Measurements from ENCODE around the gene CRABP2.

CRABP2 gene

DNA sequence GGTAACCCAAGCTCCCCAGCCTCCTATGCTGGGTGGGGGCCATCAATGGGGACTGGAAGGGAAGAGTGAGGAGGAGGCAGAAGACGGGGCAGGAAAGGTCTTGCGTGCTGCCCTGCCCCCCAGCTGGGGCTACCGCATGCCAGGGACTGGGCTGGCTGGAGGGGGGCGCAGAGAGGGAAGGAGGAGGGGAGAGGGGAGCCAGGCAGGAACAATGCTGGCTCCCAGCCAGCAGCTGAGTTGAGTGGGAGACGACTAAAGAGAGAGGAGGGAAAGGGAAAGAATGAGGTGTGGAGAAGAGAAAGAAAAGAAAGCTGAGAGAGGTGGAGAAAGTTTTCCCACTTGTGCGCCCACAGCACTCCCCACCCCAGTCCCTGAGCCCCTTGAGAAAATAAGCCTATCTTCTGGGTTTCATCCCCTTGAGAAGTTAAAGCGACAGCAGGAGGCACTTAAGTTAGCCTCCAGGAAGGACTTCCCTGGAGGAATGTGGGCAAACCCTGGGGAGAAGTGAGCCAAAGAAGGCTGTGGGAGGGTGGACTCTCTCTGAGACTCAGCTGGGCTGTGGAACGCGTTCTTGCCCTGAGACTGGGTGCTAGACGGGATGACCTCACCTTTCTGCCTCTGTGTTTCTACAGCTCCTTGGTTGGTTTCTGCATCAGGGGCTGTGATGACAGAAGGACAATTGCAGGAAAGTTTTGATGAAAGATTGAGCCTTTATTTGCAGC is 15.3 kb downstream of the CRABP2 start:
- DNase-seq (ENCODE audit: low spot score) = no peak

DNA sequence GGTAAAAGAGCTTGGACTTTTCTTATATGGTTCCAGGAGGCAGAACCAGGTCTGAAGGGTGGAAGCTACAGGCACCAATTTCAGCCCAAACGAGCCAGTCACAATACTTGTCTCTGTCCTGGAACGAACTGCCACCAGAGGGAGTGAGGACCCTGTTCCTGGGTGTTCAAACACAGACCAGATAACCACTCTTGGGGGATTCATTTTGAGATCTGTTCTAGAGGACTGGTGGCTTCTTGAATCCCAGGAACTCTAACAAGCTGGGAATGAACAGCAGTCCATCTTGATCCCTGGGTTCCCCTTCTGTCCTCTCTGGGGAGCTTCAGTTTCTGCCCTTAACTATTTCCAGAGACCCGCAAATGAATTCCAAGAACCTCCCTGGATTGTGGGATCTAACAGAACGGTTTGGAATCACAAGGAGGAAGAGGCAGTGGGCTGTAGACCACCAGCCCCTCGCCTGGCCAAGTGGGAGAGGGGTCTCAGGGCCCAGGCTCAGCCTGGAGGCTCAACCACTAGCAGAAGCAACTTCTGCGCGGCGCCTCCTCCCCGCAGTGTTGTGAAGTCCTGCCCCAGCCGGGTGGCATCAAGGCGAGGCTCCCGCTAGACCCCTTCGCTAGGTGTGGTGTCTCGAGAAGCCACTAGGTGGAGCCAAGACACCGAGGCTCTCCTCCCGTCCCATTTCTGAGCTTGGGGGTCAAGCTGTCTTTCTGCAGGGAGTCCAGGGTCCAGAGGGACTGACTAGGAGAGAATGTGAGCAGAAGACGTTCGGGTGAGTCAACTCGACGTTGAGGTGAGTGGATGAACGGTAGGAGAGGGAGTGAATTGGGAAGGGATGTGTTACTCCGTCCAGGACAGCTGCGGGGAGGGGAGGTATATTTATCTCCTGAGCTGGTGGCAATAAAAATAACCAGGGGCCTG is 16.1 kb downstream of the CRABP2 start:
- DNase-seq (ENCODE audit: low spot score) = peak; percentile 91

DNA sequence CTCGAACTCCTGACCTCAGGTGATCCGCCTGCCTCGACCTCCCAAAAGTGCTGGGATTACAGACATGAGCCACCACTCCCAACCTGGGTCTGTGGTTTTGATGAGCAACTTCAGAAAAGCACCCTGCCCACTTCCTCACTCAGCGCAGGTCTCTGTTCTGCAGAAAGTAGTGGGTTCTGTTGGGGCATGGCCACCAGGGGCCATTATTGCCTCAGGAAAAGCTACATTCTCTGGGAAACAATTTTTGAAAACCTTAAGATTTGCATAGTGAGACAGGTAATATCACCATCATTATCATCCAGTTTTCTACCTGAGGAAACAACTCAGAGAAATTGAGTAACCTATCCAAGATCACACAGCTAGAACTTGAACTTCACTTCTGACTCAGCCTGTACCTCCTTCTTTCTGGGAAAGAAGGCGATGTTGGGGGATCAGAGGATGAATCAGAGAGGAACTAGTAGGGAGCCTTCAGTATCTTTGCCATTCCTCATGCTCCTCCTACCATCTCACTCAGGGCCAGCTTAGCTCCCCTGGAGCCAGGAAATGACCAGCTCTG is 21.1 kb downstream of the CRABP2 start:
- peak; percentile 53 for DNase-seq (ENCODE audit: low spot score)

- no peak for DNase-seq (ENCODE audit: low spot score)
Observed at GRCh38 chr1:156682166-156682890, 23.1 kb downstream of the CRABP2 start.

DNA sequence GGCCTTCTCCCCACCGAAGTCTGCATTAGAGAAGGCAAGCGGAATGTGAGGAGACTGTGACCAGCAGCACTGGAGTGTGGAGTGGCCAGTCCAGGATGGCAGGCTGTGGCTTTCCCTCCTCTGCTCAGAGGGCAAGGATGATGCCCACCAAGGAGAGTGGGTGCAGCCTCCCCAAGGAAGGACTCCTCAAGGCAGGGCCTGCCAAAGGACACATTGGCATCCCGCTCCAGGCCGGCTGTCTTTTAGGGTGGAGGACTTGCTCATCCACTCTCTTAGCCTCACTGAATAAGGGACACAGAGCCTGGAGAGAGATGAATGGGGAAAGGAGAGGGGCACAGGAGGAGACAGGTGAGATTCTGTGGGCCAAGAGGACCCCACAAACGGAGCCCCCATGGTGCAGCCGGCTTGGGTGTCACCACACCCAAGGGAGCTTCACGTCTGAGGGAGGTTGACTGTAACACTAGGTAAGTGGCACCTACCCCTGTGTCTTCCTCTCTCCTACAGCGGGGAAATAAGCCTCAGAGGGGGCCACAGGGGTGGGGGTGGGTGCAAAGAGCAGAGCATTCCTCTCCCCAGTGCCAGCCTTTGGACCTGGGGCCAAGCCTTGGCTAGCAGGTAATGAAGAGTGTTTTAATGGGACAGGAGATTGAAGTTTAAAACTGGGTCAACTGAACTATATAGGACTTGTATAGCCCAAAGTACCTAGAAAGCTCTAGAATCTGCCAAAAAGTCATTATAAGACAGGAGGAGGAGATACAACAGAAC is 24.0 kb downstream of the CRABP2 start:
- DNase-seq (ENCODE audit: low spot score) = no peak

GRCh38 chr1:156680056-156680455 is 25.3 kb downstream of the CRABP2 start:
- no peak for DNase-seq (ENCODE audit: low spot score)

DNA sequence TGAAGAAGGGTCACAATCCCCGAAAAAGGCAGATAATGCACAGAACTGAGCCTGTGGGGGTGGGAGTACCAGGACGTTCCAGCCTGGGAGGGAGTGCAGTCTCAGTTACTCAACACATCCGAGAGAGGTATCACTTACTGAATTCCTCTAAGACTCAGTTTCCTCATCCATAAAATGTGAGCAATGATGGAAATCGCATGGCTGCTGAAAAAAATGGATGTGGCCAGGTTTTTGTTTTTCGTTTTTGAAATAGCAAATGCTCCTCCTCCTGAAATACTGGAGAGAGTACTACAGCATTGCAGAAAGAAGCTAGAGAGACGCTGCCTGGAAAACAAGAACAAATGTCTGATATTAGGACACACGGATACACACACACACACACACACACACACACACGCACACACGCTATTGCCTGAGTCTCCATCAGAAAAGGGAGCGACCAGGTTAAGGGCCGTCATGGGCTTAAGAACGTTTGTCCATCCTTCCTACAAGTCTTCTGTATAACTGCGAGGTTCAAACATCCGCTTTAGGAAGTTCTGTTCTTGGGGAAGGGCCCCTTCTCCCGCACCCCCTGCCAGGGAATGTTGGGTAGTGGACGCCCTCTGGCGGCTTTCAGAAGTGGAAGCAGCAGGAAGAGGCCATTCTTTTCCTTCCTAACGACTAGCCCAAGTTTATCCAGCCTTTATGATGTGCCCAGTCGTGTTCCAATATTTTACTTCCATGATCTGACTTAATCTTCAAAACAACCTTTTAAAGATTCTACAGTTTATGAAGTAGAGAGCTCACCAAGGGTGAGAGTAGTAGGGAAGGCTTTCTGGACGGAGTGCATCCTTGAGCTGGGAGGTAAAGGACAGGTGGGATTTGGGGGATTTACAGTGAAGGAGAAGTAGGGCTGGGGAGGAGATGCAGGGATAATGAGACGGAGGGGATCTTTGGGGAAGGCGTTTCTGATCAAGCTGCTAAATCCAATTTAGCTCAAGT is 27.5 kb downstream of the CRABP2 start:
- DNase-seq (ENCODE audit: low spot score) = peak; percentile 78

- DNase-seq (ENCODE audit: low spot score) = peak; percentile 69
Observed at GRCh38 chr1:156676820-156677615, 28.4 kb downstream of the CRABP2 start, which contains the start of gene NES. TSS of gene NES (minus strand) at chr1:156677407. CDS start at chr1:156677264, 143 bp downstream.

DNA sequence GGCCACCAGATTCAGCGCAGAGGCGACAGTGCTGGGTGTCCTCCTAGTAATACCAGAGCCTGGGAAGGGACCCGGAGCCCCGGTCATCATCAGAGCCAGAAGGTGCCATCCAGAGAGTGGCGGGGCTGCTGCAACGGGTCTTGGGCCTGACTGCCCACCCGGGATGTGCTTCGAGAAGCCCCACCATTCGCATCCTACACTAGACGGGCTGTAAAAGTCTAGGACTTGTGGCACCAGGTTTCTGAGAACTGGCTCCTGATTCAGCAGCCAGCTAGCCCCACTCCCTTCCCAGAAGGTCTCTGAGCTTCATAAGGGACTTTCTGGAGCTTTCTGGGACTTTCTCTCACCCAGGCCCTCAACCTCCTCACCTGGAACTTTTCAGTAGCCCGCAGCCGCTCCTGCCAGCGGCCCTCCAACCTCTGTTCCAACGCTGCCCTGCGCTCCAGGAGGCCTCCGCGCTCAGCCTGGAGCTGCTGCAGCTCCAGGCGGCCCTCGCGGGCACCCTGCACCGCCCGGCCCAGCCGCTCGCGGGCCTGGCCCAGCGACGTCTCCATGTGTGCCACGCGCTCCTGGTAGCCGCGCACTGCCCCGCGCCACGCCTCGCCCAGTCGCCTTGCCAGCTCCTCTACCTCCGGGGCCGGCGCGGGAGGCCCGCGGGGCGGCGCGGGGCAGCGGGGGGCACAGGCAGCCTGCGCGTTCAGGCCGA is 29.1 kb downstream of the CRABP2 start:
- no peak for DNase-seq (ENCODE audit: low spot score)

GRCh38 chr1:156675210-156676113 is 29.9 kb downstream of the CRABP2 start:
- no peak for DNase-seq (ENCODE audit: low spot score)

GRCh38 chr1:156673387-156674121 is 31.8 kb downstream of the CRABP2 start:
- DNase-seq (ENCODE audit: low spot score) = no peak

- no peak for DNase-seq (ENCODE audit: low spot score)
Observed at GRCh38 chr1:156671804-156672203, 33.6 kb downstream of the CRABP2 start.

DNA sequence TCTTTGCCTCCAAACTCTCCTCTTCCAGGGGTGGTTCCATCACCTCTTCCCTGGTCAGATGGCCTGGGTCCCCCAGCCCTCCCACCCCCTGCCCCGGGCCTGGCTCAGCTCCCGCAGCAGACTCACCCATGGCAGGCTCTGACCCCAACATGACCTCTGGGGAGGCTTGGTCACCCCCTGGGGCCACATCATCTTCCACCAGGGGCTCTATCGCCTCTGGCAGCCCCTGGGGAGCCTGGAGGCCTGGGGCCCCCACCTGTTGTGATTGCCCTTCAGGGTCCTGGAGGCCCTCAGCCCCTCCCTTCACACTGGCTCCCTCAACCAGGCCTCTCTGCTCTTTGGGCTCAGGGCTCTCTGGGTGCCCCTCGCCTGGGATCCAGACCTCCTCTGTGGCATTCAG is 34.6 kb downstream of the CRABP2 start:
- DNase-seq (ENCODE audit: low spot score) = no peak

GRCh38 chr1:156670359-156670758 is 35.0 kb downstream of the CRABP2 start:
- no peak for DNase-seq (ENCODE audit: low spot score)

DNA sequence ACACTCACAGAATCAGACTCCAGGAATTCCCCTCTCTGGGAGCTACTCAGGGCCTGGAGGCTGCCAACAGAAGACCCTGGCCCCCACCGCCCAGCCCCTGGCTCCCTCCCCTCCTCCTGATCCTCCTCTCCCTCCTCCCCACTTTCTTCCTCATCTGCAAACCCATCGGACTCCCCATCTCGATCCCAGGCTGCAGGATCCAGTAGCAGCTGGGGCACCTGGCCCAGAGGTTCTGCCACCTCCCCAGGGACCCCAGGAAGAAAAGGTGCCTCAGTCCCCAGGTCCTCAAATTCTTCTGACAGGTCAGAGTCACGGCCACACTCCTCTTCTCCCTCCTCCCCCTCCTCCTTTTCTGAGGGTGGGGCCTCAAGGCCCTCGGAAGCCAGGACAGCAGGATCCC is 35.6 kb downstream of the CRABP2 start:
- no peak for DNase-seq (ENCODE audit: low spot score)

- no peak for DNase-seq (ENCODE audit: low spot score)
Observed at GRCh38 chr1:156668801-156669637, 36.4 kb downstream of the CRABP2 start.
